OCI-LY3 (cell line): ENCODE results near the gene GNG2.

Experiments used
- H2AFZ ChIP-seq: fragments of 200-600, 300-600 bp; shearing (Covaris generic); 2 replicates; pipeline ENCODE4 v1.6.0; 2014; ENCODE audit warnings: antibody characterized with exemption, low read depth, low read length
- H3K27ac ChIP-seq: fragments of 200-600, 300-600 bp; sonication (generic); 2 replicates; pipeline ENCODE4 v1.5.1; 2014; ENCODE audit warnings: mild to moderate bottlenecking, low read length, moderate library complexity, mixed read lengths
- H3K27me3 ChIP-seq: fragments of 200-600, 300-600 bp; sonication (generic); 2 replicates; pipeline ENCODE4 v1.6.1; 2014; ENCODE audit warnings: low read depth, low read length, mixed read lengths
- H3K36me3 ChIP-seq: fragments of 200-600, 300-600 bp; sonication (generic); replicated peaks from 2 replicates; pipeline ENCODE3; 2014; ENCODE audit warnings: low read depth, low read length, mixed read lengths
- H3K4me1 ChIP-seq: fragments of 300-600, 200-600 bp; sonication (generic); 2 replicates; pipeline ENCODE4 v1.6.1; 2014; ENCODE audit warnings: low read length, mixed read lengths
- H3K4me2 ChIP-seq: fragments of 200-600, 300-600 bp; sonication (generic); 2 replicates; pipeline ENCODE4 v1.6.1; 2014; ENCODE audit warnings: low read length, mixed read lengths
- H3K4me3 ChIP-seq: fragments of 300-600, 200-600 bp; sonication (generic); 2 replicates; pipeline ENCODE4 v1.5.1; 2014; ENCODE audit warnings: antibody characterized with exemption, mild to moderate bottlenecking, low read length, moderate library complexity
- H3K79me2 ChIP-seq: fragments of 300-600, 200-600 bp; shearing (Covaris generic); 2 replicates; pipeline ENCODE4 v1.6.1; 2014; ENCODE audit warnings: mild to moderate bottlenecking, low read length, mixed read lengths
- H3K9ac ChIP-seq: fragments of 300-600, 200-600 bp; shearing (Covaris generic); 2 replicates; pipeline ENCODE4 v1.6.0; 2014; ENCODE audit warnings: mild to moderate bottlenecking, low read length, moderate library complexity
- H3K9me3 ChIP-seq: fragments of 200-600, 300-600 bp; shearing (Covaris generic); 2 replicates; pipeline ENCODE4 v1.6.1; 2014; ENCODE audit warnings: low read length, mixed read lengths; ENCODE audit not compliant: insufficient read depth
- H4K20me1 ChIP-seq: fragments of 200-600, 300-600 bp; sonication (generic); 2 replicates; pipeline ENCODE4 v1.6.1; 2016; ENCODE audit warnings: low read length, mixed read lengths; ENCODE audit not compliant: insufficient read depth
- EZH2phosphoT487 ChIP-seq: fragments of 200-600 bp; shearing (Covaris generic); IDR thresholded peaks from 2 replicates; pipeline ENCODE4 v1.6.1; 2018; ENCODE audit warnings: antibody characterized with exemption, mixed run types, low read depth
- TF ChIP-seq, protein P1 (sequence below): fragments of 200-600, 300-600 bp; sonication (generic); IDR thresholded peaks from 2 replicates; pipeline ENCODE4 v1.5.1; 2014; ENCODE audit warnings: antibody characterized with exemption, low read length, low read depth

Gene GNG2

DNA sequence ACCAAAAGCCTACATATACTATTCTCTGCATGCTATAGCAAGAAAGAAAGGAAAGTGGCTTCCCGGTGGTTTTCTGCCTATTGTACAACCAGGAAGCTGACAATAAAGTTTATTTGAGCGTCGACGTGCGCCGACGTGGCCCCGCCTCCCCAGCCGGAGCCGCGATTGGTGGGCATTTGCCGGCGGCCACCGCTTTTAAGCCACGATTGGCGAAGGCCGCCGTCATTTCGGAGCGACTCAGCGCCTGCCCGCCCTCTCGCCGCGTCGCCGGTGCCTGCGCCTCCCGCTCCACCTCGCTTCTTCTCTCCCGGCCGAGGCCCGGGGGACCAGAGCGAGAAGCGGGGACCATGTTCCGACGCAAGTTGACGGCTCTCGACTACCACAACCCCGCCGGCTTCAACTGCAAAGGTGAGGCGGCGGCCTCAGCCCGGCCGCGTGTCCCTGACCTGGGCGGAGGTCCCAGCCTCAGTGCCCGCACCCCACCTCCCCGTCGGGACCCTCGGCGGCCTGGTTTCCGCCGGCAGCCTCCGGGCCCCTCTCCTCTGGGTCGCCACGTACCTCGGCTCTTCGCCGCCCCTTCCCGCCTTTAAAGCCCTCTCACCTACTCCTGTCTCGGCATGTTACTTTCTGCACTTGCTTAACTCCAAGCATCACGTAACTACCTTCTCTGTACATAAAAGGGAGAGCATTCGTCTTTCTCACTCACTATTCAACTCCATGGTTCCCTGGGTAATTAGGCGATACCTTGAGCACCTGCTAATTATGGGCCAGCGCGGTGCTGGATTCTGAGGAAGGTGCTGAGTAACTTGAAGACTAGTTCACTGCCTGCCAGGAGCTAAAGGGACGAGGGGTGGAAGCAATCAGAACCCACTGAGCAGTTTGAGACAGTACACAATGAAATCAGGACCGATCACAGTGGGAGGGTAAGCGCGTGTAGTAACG, 129.2 kb downstream of the GNG2 start, which contains the start of gene RTRAF:
TSS of gene RTRAF (plus strand) at position 254 of the 942 bp plus-strand sequence. CDS start at position 348, 94 bp downstream.
- peaks cover 9% of the 10 kb centered on the region for H4K20me1 ChIP-seq
- peak within 1 kb of the TSS; percentile 40 for H3K27ac ChIP-seq
- peak within 1 kb of the TSS; percentile 89 for H3K9ac ChIP-seq
- H3K4me1 ChIP-seq = peaks cover 32% of the 10 kb centered on the region
- peaks cover 48% of the 10 kb centered on the region for H3K79me2 ChIP-seq
- H3K36me3 ChIP-seq = peaks cover 21% of the 10 kb centered on the region
- peak within 1 kb of the TSS; percentile 81 for H3K4me2 ChIP-seq
- TF ChIP-seq, protein P1, sequence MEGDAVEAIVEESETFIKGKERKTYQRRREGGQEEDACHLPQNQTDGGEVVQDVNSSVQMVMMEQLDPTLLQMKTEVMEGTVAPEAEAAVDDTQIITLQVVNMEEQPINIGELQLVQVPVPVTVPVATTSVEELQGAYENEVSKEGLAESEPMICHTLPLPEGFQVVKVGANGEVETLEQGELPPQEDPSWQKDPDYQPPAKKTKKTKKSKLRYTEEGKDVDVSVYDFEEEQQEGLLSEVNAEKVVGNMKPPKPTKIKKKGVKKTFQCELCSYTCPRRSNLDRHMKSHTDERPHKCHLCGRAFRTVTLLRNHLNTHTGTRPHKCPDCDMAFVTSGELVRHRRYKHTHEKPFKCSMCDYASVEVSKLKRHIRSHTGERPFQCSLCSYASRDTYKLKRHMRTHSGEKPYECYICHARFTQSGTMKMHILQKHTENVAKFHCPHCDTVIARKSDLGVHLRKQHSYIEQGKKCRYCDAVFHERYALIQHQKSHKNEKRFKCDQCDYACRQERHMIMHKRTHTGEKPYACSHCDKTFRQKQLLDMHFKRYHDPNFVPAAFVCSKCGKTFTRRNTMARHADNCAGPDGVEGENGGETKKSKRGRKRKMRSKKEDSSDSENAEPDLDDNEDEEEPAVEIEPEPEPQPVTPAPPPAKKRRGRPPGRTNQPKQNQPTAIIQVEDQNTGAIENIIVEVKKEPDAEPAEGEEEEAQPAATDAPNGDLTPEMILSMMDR = no peak
- TF ChIP-seq EZH2phosphoT487 = no peak
- H2AFZ ChIP-seq = peak within 1 kb of the TSS; percentile 75
- H3K9me3 ChIP-seq = no peaks in the 10 kb centered on the region
- peak within 1 kb of the TSS; percentile 95 for H3K4me3 ChIP-seq
- no peaks in the 10 kb centered on the region for H3K27me3 ChIP-seq

DNA sequence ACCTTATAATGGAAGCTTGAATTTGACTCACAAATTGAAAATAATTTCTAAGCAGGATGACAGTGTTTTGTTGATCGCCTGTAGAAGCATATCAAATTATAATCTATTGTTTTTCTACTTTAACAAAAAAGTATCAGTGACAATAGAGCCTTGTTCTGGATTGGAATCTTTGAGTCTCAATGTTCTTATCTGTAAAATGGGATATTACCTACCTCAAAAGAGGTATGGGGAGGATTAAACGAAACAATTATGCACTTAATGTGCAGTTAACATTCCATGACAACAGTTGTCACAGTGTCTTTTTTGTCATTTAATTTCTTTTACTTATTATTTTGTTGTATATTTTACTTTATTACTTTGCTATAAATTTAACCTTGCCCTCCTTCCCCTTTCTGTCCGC, 130.1 kb downstream of the GNG2 start:
- Histone ChIP-seq H3K4me3 (peak overlapping the region; percentile 95), H3K27ac (no peak overlapping the region), H3K27me3 (no peaks in the 10 kb centered on the region), H4K20me1 (peaks cover 9% of the 10 kb centered on the region), H3K79me2 (peaks cover 56% of the 10 kb centered on the region), H3K4me2 (peak overlapping the region; percentile 79), H2AFZ (no peak overlapping the region), H3K36me3 (peaks cover 30% of the 10 kb centered on the region), H3K9ac (peak overlapping the region; percentile 89), H3K9me3 (no peaks in the 10 kb centered on the region), H3K4me1 (peaks cover 32% of the 10 kb centered on the region)
- no peak for TF ChIP-seq EZH2phosphoT487
- TF ChIP-seq, protein P1 = no peak

DNA sequence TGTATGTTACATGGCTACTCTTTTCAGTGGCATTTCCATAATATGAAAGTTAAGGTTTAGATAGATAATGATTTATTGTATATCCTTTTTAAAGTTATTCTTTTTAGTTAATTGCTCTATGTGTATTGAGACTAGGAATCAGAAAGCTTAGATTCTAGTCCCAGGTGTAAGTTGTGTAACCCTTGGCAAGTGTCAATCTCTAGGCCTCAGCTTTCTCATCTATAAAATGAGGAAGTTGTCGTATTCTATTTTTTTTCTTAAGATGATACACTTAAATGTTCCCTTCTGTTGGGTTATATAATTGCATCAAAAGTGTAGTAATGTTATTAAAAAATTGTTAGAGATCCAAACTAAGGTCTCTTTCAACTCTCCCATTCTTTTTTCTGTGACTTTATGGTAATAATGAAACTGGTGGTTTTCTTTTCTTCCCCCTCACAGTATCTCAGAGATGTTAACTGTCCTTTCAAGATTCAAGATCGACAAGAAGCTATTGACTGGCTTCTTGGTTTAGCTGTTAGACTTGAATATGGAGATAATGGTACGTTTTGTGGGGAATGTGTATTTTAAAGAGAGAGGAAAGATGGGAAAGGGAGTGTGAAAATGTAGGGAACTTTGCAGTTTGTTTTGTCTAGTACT, 133.0 kb downstream of the GNG2 start:
- Histone ChIP-seq H3K36me3 (peaks cover 49% of the 10 kb centered on the region), H3K27ac (peak overlapping the region; percentile 16; the same call in 1 of the 2 replicates), H3K79me2 (peaks cover 69% of the 10 kb centered on the region), H3K9ac (no peak overlapping the region), H3K4me2 (peak overlapping the region; percentile 38), H3K27me3 (no peaks in the 10 kb centered on the region), H4K20me1 (peaks cover 9% of the 10 kb centered on the region), H3K4me3 (peak overlapping the region; percentile 11; the same call in 1 of the 2 replicates), H2AFZ (no peak overlapping the region), H3K4me1 (peaks cover 31% of the 10 kb centered on the region), H3K9me3 (no peaks in the 10 kb centered on the region)
- TF ChIP-seq EZH2phosphoT487 = no peak
- TF ChIP-seq, protein P1 = no peak
